GM18505 (cell line): Measurements from ENCODE around the gene FUNDC1.

Experiments
- ATAC-seq: cut with Tn5 transposase; IDR thresholded peaks from one replicate; pipeline ENCODE4 v1.9.1; 2021; ENCODE audit not compliant: unreplicated experiment
- POLR2A ChIP-seq: IDR thresholded peaks from 4 replicates; pipeline ENCODE4 v1.6.1; 2011; ENCODE audit warnings: borderline replicate concordance; ENCODE audit not compliant: insufficient read depth, insufficient read length; ENCODE audit errors: extremely low read depth

Gene FUNDC1

DNA sequence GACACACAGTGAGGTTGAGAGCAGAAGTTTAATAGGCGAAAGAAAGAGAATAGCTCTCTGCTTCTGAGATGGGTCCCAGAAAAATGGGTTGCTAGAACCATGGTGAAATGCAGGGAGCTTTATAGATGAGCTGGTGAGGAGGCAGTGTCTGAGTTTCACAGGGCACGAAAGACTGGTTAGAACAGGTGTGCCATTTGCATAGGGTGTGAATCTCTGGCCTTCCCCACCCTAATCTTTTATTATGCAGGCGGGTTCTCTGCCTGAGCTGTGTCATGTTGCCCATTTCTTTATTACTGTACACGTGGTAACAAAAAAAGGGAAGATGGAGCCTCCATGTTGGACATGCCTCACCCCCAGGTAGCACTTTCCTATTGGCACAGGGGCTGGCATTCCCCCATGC lies 39.1 kb downstream of the FUNDC1 start:
- no peak for ATAC-seq
- TF ChIP-seq POLR2A, result no peak

DNA sequence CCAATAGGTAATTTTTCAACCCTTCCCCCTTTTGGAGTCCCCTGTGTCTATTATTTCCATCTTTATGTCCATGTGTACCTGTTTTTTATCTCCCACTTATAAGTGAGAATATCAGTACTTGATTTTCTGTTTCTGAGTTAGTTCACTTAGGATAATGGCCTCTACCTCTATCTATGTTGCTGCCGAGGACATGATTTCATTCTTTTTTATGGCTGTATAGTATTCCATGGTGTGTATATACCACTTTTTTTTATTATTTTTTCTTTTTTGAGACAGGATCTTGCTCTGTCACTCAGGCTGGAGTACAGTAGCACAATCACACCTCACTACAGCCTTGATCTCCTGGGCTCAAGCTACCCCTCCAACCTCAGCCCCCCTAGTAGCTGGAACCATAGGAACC lies 47.6 kb downstream of the FUNDC1 start:
- no peak for ATAC-seq
- TF ChIP-seq POLR2A, result no peak

DNA sequence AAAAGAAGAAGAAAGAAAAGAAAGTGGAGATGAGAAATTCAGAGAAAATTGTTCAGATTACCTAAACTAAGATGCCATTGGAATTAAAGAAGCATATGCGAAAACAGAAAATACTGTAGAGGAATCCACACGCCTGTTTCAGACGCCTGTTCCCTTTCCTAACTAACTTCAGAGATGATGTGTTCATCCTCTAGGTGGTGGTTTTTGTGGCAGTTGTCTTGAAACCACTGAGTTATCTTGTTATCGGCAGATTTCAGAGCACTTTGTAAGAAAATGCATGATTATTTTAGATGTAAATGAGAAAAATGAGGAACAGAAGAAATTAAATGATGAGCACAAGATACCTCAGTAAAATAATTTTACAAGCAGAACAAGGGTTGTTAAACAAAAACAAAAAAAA lies 48.3 kb downstream of the FUNDC1 start:
- ATAC-seq, result no peak
- no peak for TF ChIP-seq POLR2A

DNA sequence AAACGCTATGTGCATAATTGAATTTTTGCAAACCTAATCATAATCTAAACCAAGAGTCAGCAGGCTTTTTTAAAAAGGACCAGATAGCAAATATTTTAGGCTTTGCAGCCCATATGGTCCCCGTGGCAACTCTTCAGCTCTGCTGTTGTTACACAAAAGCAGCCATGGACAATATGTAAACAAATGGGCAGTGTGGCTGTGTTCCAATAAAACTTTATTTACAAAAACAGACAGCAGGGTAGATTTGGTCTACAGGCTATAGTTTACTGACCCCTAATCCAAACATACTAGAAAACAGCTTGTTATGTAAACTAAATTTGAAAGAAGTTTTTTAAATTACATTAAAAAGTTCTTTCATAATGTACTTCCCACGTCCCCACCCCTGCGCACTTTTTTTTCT lies 53.1 kb downstream of the FUNDC1 start:
- TF ChIP-seq POLR2A, result no peak
- ATAC-seq, result no peak

DNA sequence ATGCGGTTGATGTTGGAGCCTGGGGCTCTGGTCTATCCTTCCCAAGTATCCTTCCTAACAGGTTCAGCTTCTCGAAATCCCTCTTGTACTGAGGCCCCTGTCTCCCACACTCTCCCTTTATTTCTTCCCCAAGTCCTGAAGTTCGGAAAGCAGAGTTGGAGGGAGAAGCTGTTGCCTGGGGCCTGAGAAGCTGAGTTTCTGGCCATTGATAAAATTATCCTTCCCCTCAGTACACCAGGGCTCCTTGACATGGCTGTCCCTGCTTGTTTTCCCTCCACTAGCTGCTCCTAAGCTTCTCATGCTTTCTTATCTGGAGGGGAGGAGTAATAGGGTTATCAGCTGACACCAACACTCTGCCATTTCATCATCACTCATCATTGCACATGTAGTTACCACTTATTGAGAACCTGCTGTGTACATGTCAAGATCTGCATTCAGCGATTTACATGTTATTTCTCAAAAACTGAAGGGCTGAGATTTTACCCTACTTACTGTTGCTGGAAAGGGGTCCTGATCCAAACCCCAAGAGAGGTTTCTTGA lies 58.0 kb downstream of the FUNDC1 start:
- TF ChIP-seq POLR2A, result no peak
- ATAC-seq, result no peak

DNA sequence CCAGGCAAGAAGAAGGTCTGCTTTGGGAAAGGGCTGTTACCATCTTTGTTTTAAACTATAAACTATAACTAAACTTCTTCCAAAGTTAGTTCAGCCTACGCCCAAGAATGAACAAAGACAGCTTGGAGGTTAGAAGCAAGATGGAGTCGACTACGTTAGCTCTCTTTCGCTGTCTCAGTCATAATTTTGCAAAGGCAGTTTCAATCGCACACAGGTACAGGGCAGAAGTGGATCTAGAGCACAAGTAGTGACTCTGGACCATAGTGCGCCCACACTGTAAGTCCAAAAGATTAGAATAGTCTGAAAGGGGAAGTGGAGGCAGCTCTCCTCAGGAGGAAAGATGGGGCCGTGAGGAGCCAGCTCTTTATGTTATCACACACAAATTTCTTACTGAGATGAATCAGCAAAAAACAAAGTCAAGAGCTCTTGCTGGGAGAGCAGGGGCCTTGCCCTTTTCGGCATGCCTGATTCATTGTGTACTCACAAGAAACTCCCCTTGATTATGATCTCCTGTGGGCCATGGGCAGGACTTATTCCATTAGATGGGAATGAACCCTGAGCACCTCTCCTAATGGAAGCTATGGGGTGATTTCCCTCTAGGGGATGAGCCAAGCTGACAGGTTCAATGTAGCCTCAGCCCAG lies 58.6 kb downstream of the FUNDC1 start:
- no peak for TF ChIP-seq POLR2A
- ATAC-seq, result no peak

DNA sequence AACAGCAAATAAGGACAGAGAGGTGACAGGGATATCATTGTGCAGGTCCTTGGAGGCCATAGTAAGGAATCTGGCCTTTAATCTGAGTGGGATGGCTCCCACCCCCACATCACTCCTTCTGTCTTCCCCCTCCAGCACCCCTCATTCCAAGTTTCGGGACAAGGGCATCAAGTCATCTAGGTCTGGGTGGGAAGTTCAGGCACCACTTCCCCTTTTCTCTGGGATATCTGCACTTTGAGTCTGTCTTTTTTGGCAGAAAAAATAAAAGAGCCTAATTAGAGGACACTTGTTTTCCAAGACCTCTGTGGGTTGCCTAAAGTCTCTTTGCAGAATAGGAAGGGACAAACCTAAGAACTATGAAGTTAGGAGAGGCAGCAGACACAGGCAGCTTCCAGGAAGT lies 60.1 kb downstream of the FUNDC1 start:
- no peak for TF ChIP-seq POLR2A
- no peak for ATAC-seq

DNA sequence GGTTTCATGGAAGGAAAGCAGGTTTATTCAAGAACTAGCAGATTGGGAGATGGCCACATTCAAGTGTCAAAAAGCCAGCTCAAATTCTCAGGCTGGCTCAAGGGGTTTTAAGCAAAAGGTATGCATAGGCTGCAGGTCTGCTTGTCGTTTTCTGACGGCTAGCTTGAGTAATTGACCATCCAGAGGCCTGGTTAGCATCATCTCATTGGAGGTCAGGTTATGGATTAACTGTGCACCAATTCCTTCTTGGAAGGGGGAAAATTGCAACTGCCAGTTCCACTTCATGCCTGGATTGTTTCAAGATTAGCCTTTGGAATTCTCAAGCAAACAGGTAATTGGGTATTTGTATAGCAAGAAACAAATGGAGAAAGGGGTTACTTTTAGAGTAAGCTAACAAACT lies 62.1 kb downstream of the FUNDC1 start:
- ATAC-seq, result no peak
- no peak for TF ChIP-seq POLR2A

DNA sequence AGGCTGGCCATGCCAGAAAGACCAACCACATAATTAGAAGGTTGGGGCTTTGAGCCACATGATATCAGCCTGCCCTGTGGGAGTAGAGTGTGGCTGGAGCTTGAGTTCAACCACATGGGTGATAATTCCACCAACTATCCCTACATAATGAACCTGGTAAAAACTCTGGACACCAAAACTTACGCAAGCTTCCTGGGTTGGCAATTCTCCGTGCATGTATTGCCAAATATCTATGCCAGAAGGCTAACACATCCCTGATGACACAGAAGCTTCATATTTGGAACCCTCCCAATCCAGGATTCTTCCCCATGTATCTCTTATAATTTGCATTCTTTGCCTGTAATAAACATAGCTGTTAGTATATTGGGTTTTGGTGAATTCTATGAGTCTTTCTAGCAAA lies 68.2 kb downstream of the FUNDC1 start:
- no peak for ATAC-seq
- no peak for TF ChIP-seq POLR2A
